GM19467 (cell line): ENCODE measurements around the gene TSPAN33.
"Not testable (repeated sequence)": the region's sequence is repeated elsewhere in the genome, so short reads cannot be mapped to it uniquely, and the experiment has no call there.

ENCODE experiments used
- ATAC-seq: cut with Tn5 transposase; IDR thresholded peaks from one replicate; pipeline ENCODE4 v1.9.1; 2021; ENCODE audit warnings: mild to moderate bottlenecking, moderate library complexity; ENCODE audit not compliant: unreplicated experiment

TSPAN33 gene

GRCh38 chr7:129144095-129144833 is at the start of gene TSPAN33:
TSPAN33 (plus strand) TSS chr7:129144707; CDS start chr7:129144981, 274 bp downstream.
- ATAC-seq: peak; percentile 70

- ATAC-seq: peak; percentile 82
These were observed 49.2 kb upstream of the TSPAN33 start for GRCh38 chr7:129095258-129095657.

GRCh38 chr7:129098409-129099084 is 46.0 kb upstream of the TSPAN33 start:
- no peak for ATAC-seq

GRCh38 chr7:129100827-129101166 is 43.7 kb upstream of the TSPAN33 start:
- no peak for ATAC-seq

- no peak for ATAC-seq
These were observed 42.8 kb upstream of the TSPAN33 start for GRCh38 chr7:129101746-129102145.

GRCh38 chr7:129103561-129104324 is 40.8 kb upstream of the TSPAN33 start:
- ATAC-seq: no peak

- ATAC-seq: no peak
These were observed 35.9 kb upstream of the TSPAN33 start for GRCh38 chr7:129108581-129108980.

- no peak for ATAC-seq
These were observed 34.1 kb upstream of the TSPAN33 start for GRCh38 chr7:129110258-129110981.

- ATAC-seq: no peak
These were observed 33.5 kb upstream of the TSPAN33 start for GRCh38 chr7:129110982-129111376.

- no peak for ATAC-seq
These were observed 28.8 kb upstream of the TSPAN33 start for GRCh38 chr7:129115676-129116075.

GRCh38 chr7:129118182-129118581 is 26.3 kb upstream of the TSPAN33 start:
- ATAC-seq: no peak

- ATAC-seq: no peak
These were observed 25.5 kb upstream of the TSPAN33 start for GRCh38 chr7:129118976-129119375.

- not testable (repeated sequence) for ATAC-seq
These were observed 22.9 kb upstream of the TSPAN33 start for GRCh38 chr7:129121501-129122077.

- peak; percentile 45 for ATAC-seq
These were observed 22.3 kb upstream of the TSPAN33 start for GRCh38 chr7:129122078-129122750.

- ATAC-seq: peak; percentile 52
These were observed 21.6 kb upstream of the TSPAN33 start for GRCh38 chr7:129122751-129123509.

GRCh38 chr7:129123510-129123857 is 21.0 kb upstream of the TSPAN33 start:
- peak; percentile 15 for ATAC-seq

- ATAC-seq: no peak
These were observed 18.2 kb upstream of the TSPAN33 start for GRCh38 chr7:129126314-129126713.

- ATAC-seq: no peak
These were observed 17.4 kb upstream of the TSPAN33 start for GRCh38 chr7:129127154-129127553.

GRCh38 chr7:129127601-129128000 is 16.9 kb upstream of the TSPAN33 start:
- ATAC-seq: no peak
